PC-9 (cell line): ENCODE data around the gene ITSN1. TPM values are rescaled to one million over a fixed set of nuclear protein-coding genes. Genes with fewer than 3 reads are reported as not detected.

Source experiments
- BruUV-seq: library from RNA; stranded (reverse); fragments of 400-500 nt; replicated peaks from 2 replicates; lab custom pipeline; 2021; lab: Mats Ljungman, UMichigan
- CTCF ChIA-PET: fragments of 300-600 bp; sonication (Branson Sonifier 250); formaldehyde crosslinking; loops from one replicate; lab custom pipeline; 2022; ENCODE audit warnings: antibody characterized with exemption; lab: Charles Lee
- POLR2A ChIA-PET: fragments of 300-600 bp; sonication (Branson Sonifier 250); formaldehyde crosslinking; loops from one replicate; lab custom pipeline; 2022; ENCODE audit warnings: antibody characterized with exemption; ENCODE audit not compliant: unreplicated experiment; lab: Charles Lee
- DNase-seq, 2 experiments: peaks; one replicate each; pipeline versions ENCODE4 v3.0.0 to v3.0.0-alpha.2; 2015 to 2022; ENCODE audit warnings: mixed read lengths in 1 of 2
- H2AFZ ChIP-seq: fragments of 200-600 bp; sonication (generic); 2 replicates; pipeline ENCODE4 v1.8.1; 2017; ENCODE audit warnings: antibody characterized with exemption
- H3F3A ChIP-seq: fragments of 200-600 bp; sonication (generic); 2 replicates; pipeline ENCODE4 v1.8.1; 2017; ENCODE audit warnings: antibody characterized with exemption, mild to moderate bottlenecking, low read depth; ENCODE audit not compliant: insufficient read depth
- H3K27ac ChIP-seq: fragments of 200-600 bp; sonication (generic); 2 replicates; pipeline ENCODE4 v1.6.1; 2016; ENCODE audit warnings: mixed run types
- H3K27me3 ChIP-seq: fragments of 200-600 bp; sonication (generic); 2 replicates; pipeline ENCODE4 v1.6.1; 2016; ENCODE audit warnings: low read depth, mixed run types; ENCODE audit not compliant: insufficient read depth
- H3K36me3 ChIP-seq: fragments of 200-600 bp; sonication (generic); 2 replicates; pipeline ENCODE4 v1.6.1; 2016; ENCODE audit warnings: low read depth, mixed run types
- H3K4me1 ChIP-seq: fragments of 200-600 bp; sonication (generic); replicated peaks from 2 replicates; pipeline ENCODE4 v1.6.1; 2016; ENCODE audit warnings: mixed run types; ENCODE audit not compliant: insufficient read depth
- H3K4me2 ChIP-seq: fragments of 200-600 bp; sonication (generic); 2 replicates; pipeline ENCODE4 v1.6.1; 2017; ENCODE audit warnings: mixed run types
- H3K4me3 ChIP-seq: fragments of 200-600 bp; sonication (generic); 2 replicates; pipeline ENCODE4 v1.6.1; 2016; ENCODE audit warnings: mixed run types
- H3K79me2 ChIP-seq: fragments of 200-600 bp; sonication (generic); 2 replicates; pipeline ENCODE4 v1.6.1; 2017; ENCODE audit warnings: low read depth, mixed run types
- H3K9me2 ChIP-seq: fragments of 200-600 bp; sonication (generic); 2 replicates; pipeline ENCODE4 v1.8.1; 2017; ENCODE audit warnings: mild to moderate bottlenecking; ENCODE audit not compliant: insufficient read depth
- H3K9me3 ChIP-seq: fragments of 200-600 bp; sonication (generic); 2 replicates; pipeline ENCODE4 v1.8.1; 2016; ENCODE audit warnings: low read depth; ENCODE audit not compliant: insufficient read depth
- H4K20me1 ChIP-seq: fragments of 200-600 bp; sonication (generic); 2 replicates; pipeline ENCODE4 v1.8.1; 2017; ENCODE audit not compliant: insufficient read depth
- CTCF ChIP-seq: fragments of 200-600 bp; sonication (generic); conservative IDR thresholded peaks from 2 replicates; pipeline ENCODE4 v1.6.1; 2017; ENCODE audit warnings: mixed run types, antibody characterized with exemption, mild to moderate bottlenecking, moderate library complexity
- EZH2 ChIP-seq: fragments of 200-600 bp; sonication (generic); IDR thresholded peaks from 2 replicates; pipeline ENCODE4 v1.8.0; 2017; ENCODE audit warnings: antibody characterized with exemption, low read depth
- intact Hi-C: fragments of 100-400 bp; cut with micrococcal nuclease; formaldehyde crosslinking; loops from one replicate; pipeline ENCODE4 v1.10.0; 2022; ENCODE audit not compliant: unreplicated experiment
- total RNA-seq: library from RNA; stranded (reverse); gene quantifications from 2 replicates; pipeline ENCODE4 v1.2.3, GENCODE V29; 2021

The ITSN1 gene
- total RNA-seq, 1 experiment from 2014 or later = 46.3 TPM

- POLR2A ChIA-PET = no interaction called here
- Histone ChIP-seq H2AFZ (no peak overlapping the region), H3K9me2 (no peaks in the 10 kb centered on the region), H4K20me1 (no peaks in the 10 kb centered on the region), H3K9me3 (no peaks in the 10 kb centered on the region), H3K4me3 (no peak overlapping the region), H3K4me1 (peaks cover 14% of the 10 kb centered on the region), H3K36me3 (no peaks in the 10 kb centered on the region), H3K27ac (no peak overlapping the region), H3F3A (peaks cover 16% of the 10 kb centered on the region; the same call in 1 of the 2 replicates), H3K27me3 (no peaks in the 10 kb centered on the region), H3K4me2 (no peak overlapping the region), H3K79me2 (peaks cover 22% of the 10 kb centered on the region)
- CTCF ChIA-PET = no interaction called here
- intact Hi-C loops = loop anchor here (5.0 kb wide), 1 partner anchor 103 kb away; no protein-coding TSS in a partner anchor
- DNase-seq = no peak
- no TSS peak for BruUV-seq
- TF ChIP-seq EZH2 (no peak), CTCF (no peak)
These were observed 17.3 kb downstream of the ITSN1 start for GRCh38 chr21:33659568-33659949.

- peaks cover 8% of the 10 kb centered on the region for H3K4me1 ChIP-seq
- H4K20me1 ChIP-seq = no peaks in the 10 kb centered on the region
- ChIA-PET POLR2A (no interaction called here), CTCF (no interaction called here)
- DNase-seq = no peak
- no peak for TF ChIP-seq EZH2
- intact Hi-C loops = no loop called here
- H3K79me2 ChIP-seq = peaks cover 18% of the 10 kb centered on the region
- no peaks in the 10 kb centered on the region for H3K27me3 ChIP-seq
- H3K4me2 ChIP-seq = no peak overlapping the region
- no peaks in the 10 kb centered on the region for H3K36me3 ChIP-seq
- H2AFZ ChIP-seq = no peak overlapping the region
- no peaks in the 10 kb centered on the region for H3K9me2 ChIP-seq
- no peak overlapping the region for H3K27ac ChIP-seq
- no peaks in the 10 kb centered on the region for H3K9me3 ChIP-seq
- no TSS peak for BruUV-seq
- no peak overlapping the region for H3K4me3 ChIP-seq
- peaks cover 12% of the 10 kb centered on the region; the same call in 1 of the 2 replicates for H3F3A ChIP-seq
These were observed 18.1 kb downstream of the ITSN1 start for GRCh38 chr21:33660406-33660805.

GRCh38 chr21:33661146-33661545 is 18.8 kb downstream of the ITSN1 start:
- Histone ChIP-seq H4K20me1 (no peaks in the 10 kb centered on the region), H3F3A (peaks cover 6% of the 10 kb centered on the region; the same call in 1 of the 2 replicates), H3K4me3 (no peak overlapping the region), H3K4me2 (no peak overlapping the region), H3K4me1 (peaks cover 4% of the 10 kb centered on the region), H3K79me2 (peaks cover 18% of the 10 kb centered on the region), H3K9me3 (no peaks in the 10 kb centered on the region), H3K9me2 (no peaks in the 10 kb centered on the region), H3K27me3 (no peaks in the 10 kb centered on the region), H3K27ac (no peak overlapping the region), H2AFZ (no peak overlapping the region), H3K36me3 (no peaks in the 10 kb centered on the region)
- intact Hi-C loops = no loop called here
- no peak for DNase-seq
- CTCF ChIA-PET = no interaction called here
- TF ChIP-seq CTCF (no peak), EZH2 (no peak)
- POLR2A ChIA-PET = no interaction called here
- BruUV-seq = no TSS peak

- CTCF ChIA-PET = interaction anchor here (0.9 kb wide), 1 partner anchor 21 kb away, joined by 3 read pairs; no protein-coding TSS in a partner anchor
- Histone ChIP-seq H3K4me1 (no peaks in the 10 kb centered on the region), H3K4me3 (no peak overlapping the region), H3K4me2 (no peak overlapping the region), H3K27ac (no peak overlapping the region), H3K36me3 (no peaks in the 10 kb centered on the region), H3K9me2 (no peaks in the 10 kb centered on the region), H3F3A (no peaks in the 10 kb centered on the region; the same call in 1 of the 2 replicates), H2AFZ (no peak overlapping the region), H3K79me2 (peaks cover 21% of the 10 kb centered on the region), H4K20me1 (no peaks in the 10 kb centered on the region), H3K27me3 (no peaks in the 10 kb centered on the region), H3K9me3 (no peaks in the 10 kb centered on the region)
- DNase-seq = no peak
- intact Hi-C loops = no loop called here
- POLR2A ChIA-PET = no interaction called here
- BruUV-seq = no TSS peak
- TF ChIP-seq CTCF (no peak), EZH2 (no peak)
These were observed 19.7 kb downstream of the ITSN1 start for GRCh38 chr21:33662046-33662445.
